Hepatocyte (in vitro differentiated cells): Measurements from ENCODE around the gene PTH2R. TPM values are rescaled to one million over a fixed set of nuclear protein-coding genes. Genes with fewer than 3 reads are reported as not detected.

Experiments used
- DNase-seq: peaks from one replicate; pipeline ENCODE4 v3.0.0-alpha.2; 2016; ENCODE audit warnings: low spot score
- H2AFZ ChIP-seq: fragments of 200-600 bp; sonication (generic); 2 replicates; pipeline ENCODE4 v1.6.0; 2016; ENCODE audit warnings: antibody characterized with exemption, mild to moderate bottlenecking
- H3K27ac ChIP-seq: fragments of 200-600 bp; sonication (generic); 2 replicates; pipeline ENCODE4 v1.5.1; 2016; ENCODE audit warnings: mild to moderate bottlenecking
- H3K27me3 ChIP-seq: fragments of 200-600 bp; sonication (generic); 2 replicates; pipeline ENCODE4 v1.6.1; 2016
- H3K36me3 ChIP-seq: fragments of 200-600 bp; sonication (generic); replicated peaks from 2 replicates; pipeline ENCODE4 v1.5.1; 2016; ENCODE audit warnings: low read depth; ENCODE audit not compliant: insufficient read depth
- H3K4me1 ChIP-seq: fragments of 200-600 bp; sonication (generic); 2 replicates; pipeline ENCODE4 v1.5.1; 2016; ENCODE audit warnings: mild to moderate bottlenecking, moderate library complexity; ENCODE audit not compliant: insufficient read depth
- H3K4me2 ChIP-seq: fragments of 200-600 bp; sonication (generic); 2 replicates; pipeline ENCODE4 v1.6.0; 2016
- H3K4me3 ChIP-seq: fragments of 200-600 bp; sonication (generic); 2 replicates; pipeline ENCODE4 v1.5.1; 2016; ENCODE audit warnings: mild to moderate bottlenecking
- H3K79me2 ChIP-seq: fragments of 200-600 bp; sonication (generic); 2 replicates; pipeline ENCODE4 v1.6.0; 2017; ENCODE audit warnings: mild to moderate bottlenecking
- H3K9me2 ChIP-seq: fragments of 200-600 bp; sonication (generic); replicated peaks from 2 replicates; pipeline ENCODE4 v1.6.0; 2017; ENCODE audit warnings: mild to moderate bottlenecking; ENCODE audit not compliant: insufficient read depth
- H3K9me3 ChIP-seq: fragments of 200-600 bp; sonication (generic); 2 replicates; pipeline ENCODE4 v1.5.1; 2016; ENCODE audit warnings: low read depth, mild to moderate bottlenecking
- H4K20me1 ChIP-seq: fragments of 200-600 bp; sonication (generic); 2 replicates; pipeline ENCODE4 v1.6.0; 2016; ENCODE audit warnings: mild to moderate bottlenecking; ENCODE audit not compliant: insufficient read depth, poor library complexity, severe bottlenecking
- CTCF ChIP-seq: fragments of 200-600 bp; sonication (generic); IDR thresholded peaks from 2 replicates; pipeline ENCODE4 v1.5.1; 2016; ENCODE audit warnings: antibody characterized with exemption, mild to moderate bottlenecking; ENCODE audit not compliant: poor library complexity
- EZH2 ChIP-seq: fragments of 200-600 bp; sonication (generic); IDR thresholded peaks from 2 replicates; pipeline ENCODE4 v1.6.1; 2016; ENCODE audit warnings: antibody characterized with exemption, mild to moderate bottlenecking, borderline replicate concordance
- EZH2phosphoT487 ChIP-seq: fragments of 200-600 bp; sonication (generic); IDR thresholded peaks from one replicate; pipeline ENCODE4 v1.6.1; 2018; ENCODE audit warnings: antibody characterized with exemption, mild to moderate bottlenecking, low read depth, moderate library complexity; ENCODE audit not compliant: unreplicated experiment, severe bottlenecking
- WGBS: methylation state at CpG from one replicate; pipeline ENCODE4 v1.1.6; 2016; ENCODE audit warnings: low lambda C conversion rate; ENCODE audit errors: missing lambda C conversion rate; 5-methylcytosine and 5-hydroxymethylcytosine counted together
- polyA plus RNA-seq: library from polyadenylated mRNA; unstranded; fragments of >200 nt; fragmentation: Nextera tagmentation; extraction: Ambion mirVana; gene quantifications from 2 replicates; pipeline ENCODE4 v1.2.1, GENCODE V29; 2016
- total RNA-seq: library from RNA; depleted of rRNA; stranded (reverse); fragments of >200 nt; gene quantifications from 2 replicates; pipeline ENCODE4 v1.2.3, GENCODE V29; 2014

The PTH2R gene
- total and polyA plus RNA-seq, 2 experiments from 2014 or later: not detected

GRCh38 chr2:208369091-208369490 is 37.5 kb upstream of the PTH2R start:
- Histone ChIP-seq H3K4me1 (no peaks in the 10 kb centered on the region), H3K4me3 (no peak overlapping the region), H3K9me3 (no peaks in the 10 kb centered on the region), H3K4me2 (no peak overlapping the region), H4K20me1 (no peaks in the 10 kb centered on the region), H3K79me2 (no peaks in the 10 kb centered on the region), H3K36me3 (no peaks in the 10 kb centered on the region), H2AFZ (no peak overlapping the region), H3K9me2 (no peaks in the 10 kb centered on the region), H3K27ac (no peak overlapping the region), H3K27me3 (no peaks in the 10 kb centered on the region)
- no peak for TF ChIP-seq EZH2phosphoT487
- no peak for TF ChIP-seq CTCF
- TF ChIP-seq EZH2: no peak
- no peak for DNase-seq
- WGBS: 100% methylated on average over 2 of the region's 2 CpGs

GRCh38 chr2:208370881-208371633 is 35.5 kb upstream of the PTH2R start:
- WGBS: 84% methylated on average over 8 of the region's 8 CpGs
- H3K4me1 ChIP-seq: no peaks in the 10 kb centered on the region
- no peaks in the 10 kb centered on the region for H3K79me2 ChIP-seq
- no peak overlapping the region for H3K27ac ChIP-seq
- no peaks in the 10 kb centered on the region for H3K27me3 ChIP-seq
- H3K9me2 ChIP-seq: no peaks in the 10 kb centered on the region
- no peak overlapping the region for H3K4me3 ChIP-seq
- H4K20me1 ChIP-seq: no peaks in the 10 kb centered on the region
- DNase-seq: no peak
- no peak overlapping the region for H2AFZ ChIP-seq
- no peak overlapping the region for H3K4me2 ChIP-seq
- H3K9me3 ChIP-seq: no peaks in the 10 kb centered on the region
- TF ChIP-seq CTCF (no peak), EZH2 (no peak), EZH2phosphoT487 (no peak)
- H3K36me3 ChIP-seq: no peaks in the 10 kb centered on the region

- Histone ChIP-seq H3K4me2 (no peak overlapping the region), H4K20me1 (no peaks in the 10 kb centered on the region), H3K4me3 (no peak overlapping the region), H2AFZ (no peak overlapping the region), H3K36me3 (no peaks in the 10 kb centered on the region), H3K79me2 (no peaks in the 10 kb centered on the region), H3K4me1 (no peaks in the 10 kb centered on the region), H3K9me3 (no peaks in the 10 kb centered on the region), H3K27ac (no peak overlapping the region), H3K9me2 (no peaks in the 10 kb centered on the region), H3K27me3 (no peaks in the 10 kb centered on the region)
- TF ChIP-seq EZH2: no peak
- TF ChIP-seq CTCF: no peak
- TF ChIP-seq EZH2phosphoT487: no peak
- WGBS: 7% methylated on average over 1 of the region's 1 CpG
- DNase-seq: no peak
Measured at GRCh38 chr2:208371634-208371935, 35.0 kb upstream of the PTH2R start.
